NCI-H774 (cell line): ENCODE data around the gene SUPV3L1.
"Not testable (repeated sequence)": the region's sequence is repeated elsewhere in the genome, so short reads cannot be mapped to it uniquely, and the experiment has no call there.

Experiments
- DNase-seq: peaks from one replicate; lab custom pipeline; 2025; lab: John Stamatoyannopoulos, UW

Gene SUPV3L1

DNA sequence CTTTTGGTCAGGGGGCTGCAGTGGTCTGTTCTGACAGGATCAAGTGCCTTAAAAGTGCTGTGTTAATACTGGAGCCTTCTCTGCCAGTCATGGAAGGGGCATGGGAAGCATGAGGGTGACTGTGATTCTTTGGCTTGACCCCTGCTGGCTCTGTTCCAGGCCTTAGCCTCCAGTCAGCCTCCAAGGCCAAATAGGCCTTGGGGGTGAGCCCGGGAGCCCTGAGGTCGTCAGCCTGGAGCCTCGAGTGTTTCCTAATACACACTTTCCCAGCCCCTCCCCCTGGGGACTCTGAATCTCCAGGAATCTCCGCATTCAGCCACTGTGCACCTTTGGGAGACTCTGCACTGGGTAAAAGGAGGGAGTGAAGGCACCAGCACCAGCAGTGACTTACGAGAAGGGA lies 50.1 kb downstream of the SUPV3L1 start:
- no peak for DNase-seq

GRCh38 chr10:69232252-69232651 lies 52.2 kb downstream of the SUPV3L1 start:
- no peak for DNase-seq

DNA sequence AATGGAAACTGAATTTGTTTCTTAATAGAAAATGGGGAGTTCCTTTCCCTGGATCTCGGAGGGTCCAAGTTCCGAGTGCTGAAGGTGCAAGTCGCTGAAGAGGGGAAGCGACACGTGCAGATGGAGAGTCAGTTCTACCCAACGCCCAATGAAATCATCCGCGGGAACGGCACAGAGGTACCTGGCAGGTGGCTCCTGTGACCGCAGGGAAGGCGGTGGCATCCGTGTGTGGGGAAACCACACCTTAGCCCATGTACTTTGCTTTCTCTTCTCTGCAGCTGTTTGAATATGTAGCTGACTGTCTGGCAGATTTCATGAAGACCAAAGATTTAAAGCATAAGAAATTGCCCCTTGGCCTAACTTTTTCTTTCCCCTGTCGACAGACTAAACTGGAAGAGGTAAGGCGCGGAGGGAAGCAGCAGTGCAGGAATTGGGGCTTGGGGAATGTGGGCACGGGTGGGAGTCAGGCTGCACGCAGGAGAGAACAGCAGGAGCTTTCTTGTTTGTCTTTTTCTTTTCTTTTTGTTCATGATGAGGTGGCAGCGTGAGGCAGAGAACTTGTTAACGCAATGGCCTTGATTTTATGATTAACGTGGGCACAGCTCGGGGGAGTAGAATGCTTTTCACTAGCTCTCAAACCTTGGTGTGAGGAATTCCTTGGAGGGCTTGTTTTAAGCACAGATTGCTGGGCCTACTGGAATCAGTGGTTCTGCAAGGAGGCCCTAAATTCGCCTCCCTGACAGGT lies 52.9 kb downstream of the SUPV3L1 start:
- DNase-seq = no peak

- no peak for DNase-seq
These were observed 54.4 kb downstream of the SUPV3L1 start for GRCh38 chr10:69234447-69234846.

GRCh38 chr10:69237528-69238159 lies 57.6 kb downstream of the SUPV3L1 start:
- peak; percentile 52 for DNase-seq

DNA sequence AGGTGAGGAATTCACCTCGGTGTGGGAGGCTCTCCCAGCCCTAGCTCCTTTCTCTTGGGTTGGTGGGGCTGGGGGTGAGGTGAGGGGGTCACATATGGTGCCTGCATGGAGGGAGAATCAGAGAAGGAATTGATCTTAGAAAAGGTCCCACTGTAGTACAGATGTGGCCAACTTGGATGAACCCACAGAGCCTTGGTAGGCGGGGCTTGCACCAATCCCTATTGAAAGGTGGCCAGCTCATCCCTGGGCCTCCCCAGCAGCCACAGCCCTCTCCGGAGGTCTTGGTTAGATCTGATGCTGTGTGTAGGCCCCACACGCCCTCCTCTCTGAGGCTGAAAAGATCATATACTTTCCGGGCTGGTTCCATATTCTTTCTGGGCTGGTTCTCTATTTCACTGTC lies 59.1 kb downstream of the SUPV3L1 start:
- DNase-seq = no peak

- DNase-seq = no peak
These were observed 59.9 kb downstream of the SUPV3L1 start for GRCh38 chr10:69239816-69240434.

- no peak for DNase-seq
These were observed 60.4 kb downstream of the SUPV3L1 start for GRCh38 chr10:69240455-69240854.

DNA sequence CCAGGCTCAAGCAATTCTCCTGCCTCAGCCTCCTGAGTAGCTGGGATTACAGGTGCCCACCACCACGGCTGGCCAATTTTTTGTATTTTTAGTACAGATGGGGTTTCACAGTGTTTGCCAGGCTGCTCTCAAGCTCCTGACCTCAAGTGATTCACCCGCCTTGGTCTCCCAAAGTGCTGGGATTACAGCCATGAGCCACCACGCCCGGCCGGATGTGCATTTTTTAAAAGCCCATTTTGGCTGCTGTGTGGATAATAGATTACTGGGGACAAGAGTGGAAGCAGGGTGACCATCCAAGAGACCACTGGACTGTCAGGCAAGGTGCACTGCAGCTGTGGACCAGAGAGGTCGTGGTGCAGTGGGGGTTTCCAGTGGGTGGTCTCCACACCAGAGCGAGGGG lies 61.5 kb downstream of the SUPV3L1 start:
- no peak for DNase-seq

DNA sequence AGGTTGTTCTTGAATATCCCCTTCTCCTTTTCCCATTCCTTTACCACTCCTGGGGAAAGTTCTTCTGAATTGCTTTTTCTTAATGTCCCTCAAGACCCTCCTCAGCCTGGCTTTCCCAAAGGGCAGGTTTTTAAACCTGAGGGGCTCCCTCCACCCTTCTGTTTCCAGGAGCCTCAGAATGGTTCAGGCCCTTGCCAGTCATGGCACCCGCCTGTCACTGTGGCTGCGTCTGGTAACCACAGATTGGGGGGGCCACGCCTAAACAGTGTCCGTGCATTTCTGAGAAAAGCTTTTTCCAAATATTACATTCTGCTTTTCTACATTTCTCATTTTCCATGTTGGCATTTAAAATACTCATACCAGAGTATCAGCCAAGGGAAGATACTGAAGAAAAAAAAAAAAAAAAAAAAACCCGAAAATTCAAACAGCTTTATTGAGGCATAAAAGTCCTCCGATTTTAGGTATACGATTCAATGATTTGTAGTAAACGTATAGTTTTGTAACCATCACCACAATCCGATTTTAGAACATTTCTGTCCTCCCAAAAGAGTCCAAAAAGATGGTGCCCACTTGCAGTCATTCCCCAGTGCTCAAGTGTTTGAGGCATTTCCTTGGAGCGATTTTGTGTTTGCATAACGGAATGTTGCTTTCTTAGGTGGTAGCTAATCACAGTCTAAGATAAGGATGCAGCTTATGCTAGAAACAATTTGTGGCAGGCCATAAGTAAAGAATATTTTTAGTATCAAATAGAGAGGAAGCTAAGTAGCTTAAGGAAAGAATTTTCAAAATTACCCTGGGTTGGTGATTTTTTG lies 62.2 kb downstream of the SUPV3L1 start:
- DNase-seq = no peak

- no peak for DNase-seq
These were observed 62.8 kb downstream of the SUPV3L1 start for GRCh38 chr10:69242852-69243212.

DNA sequence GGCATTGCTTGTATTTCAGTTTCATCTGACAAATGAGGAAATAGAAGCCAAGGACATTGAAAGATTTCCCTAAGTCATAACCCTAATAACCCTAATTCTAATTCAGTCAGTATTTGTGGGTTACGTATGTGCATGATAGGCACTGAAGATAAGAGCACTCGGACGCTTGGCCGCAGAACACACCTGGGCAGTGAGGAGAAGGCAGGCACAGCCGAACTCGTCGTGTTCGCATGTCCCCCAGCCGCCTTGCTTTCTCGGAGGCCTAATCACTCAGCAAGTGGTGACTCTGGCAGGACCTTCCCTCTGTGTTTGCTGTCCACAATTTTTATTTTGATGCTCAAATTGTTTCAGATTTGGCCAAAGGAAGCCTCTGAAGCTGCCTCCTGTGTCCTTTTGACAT lies 63.8 kb downstream of the SUPV3L1 start:
- DNase-seq = no peak

DNA sequence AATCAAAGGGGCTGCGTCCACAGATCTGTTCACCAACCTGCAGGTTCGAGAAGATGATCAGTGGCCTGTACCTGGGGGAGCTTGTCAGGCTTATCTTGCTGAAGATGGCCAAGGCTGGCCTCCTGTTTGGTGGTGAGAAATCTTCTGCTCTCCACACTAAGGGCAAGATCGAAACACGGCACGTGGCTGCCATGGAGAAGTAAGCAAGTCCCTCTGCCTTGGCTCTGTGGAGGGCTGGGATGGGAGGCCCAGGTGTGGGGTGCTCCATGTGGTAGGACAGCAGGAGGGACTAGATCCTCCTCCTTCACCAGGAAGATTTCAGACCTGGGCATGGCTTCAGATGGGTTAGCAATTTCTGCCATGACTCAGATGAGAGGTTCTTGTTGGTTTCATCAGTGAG lies 66.0 kb downstream of the SUPV3L1 start:
- no peak for DNase-seq

- no peak for DNase-seq
These were observed 66.7 kb downstream of the SUPV3L1 start for GRCh38 chr10:69246581-69247312.

- DNase-seq = no peak
These were observed 67.3 kb downstream of the SUPV3L1 start for GRCh38 chr10:69247313-69247710.

DNA sequence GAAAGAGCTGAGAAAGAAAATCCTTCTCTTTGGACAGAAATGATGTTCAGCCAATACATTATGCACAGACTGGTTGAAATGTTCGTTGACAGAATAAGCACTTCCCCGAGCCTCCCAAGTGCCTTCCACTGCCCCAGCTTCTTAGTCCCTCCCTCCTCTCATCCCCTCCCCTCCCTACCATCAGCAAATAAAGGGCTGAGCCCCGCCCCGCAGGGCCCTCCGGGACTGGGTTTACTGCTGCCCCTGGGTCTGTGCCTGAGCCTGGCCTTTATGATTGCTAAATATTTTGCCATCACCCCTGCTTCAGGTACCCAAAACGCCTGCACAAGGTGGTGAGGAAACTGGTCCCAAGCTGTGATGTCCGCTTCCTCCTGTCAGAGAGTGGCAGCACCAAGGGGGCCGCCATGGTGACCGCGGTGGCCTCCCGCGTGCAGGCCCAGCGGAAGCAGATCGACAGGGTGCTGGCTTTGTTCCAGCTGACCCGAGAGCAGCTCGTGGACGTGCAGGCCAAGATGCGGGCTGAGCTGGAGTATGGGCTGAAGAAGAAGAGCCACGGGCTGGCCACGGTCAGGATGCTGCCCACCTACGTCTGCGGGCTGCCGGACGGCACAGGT lies 68.2 kb downstream of the SUPV3L1 start:
- no peak for DNase-seq

GRCh38 chr10:69250041-69250440 lies 70.0 kb downstream of the SUPV3L1 start:
- DNase-seq = no peak

DNA sequence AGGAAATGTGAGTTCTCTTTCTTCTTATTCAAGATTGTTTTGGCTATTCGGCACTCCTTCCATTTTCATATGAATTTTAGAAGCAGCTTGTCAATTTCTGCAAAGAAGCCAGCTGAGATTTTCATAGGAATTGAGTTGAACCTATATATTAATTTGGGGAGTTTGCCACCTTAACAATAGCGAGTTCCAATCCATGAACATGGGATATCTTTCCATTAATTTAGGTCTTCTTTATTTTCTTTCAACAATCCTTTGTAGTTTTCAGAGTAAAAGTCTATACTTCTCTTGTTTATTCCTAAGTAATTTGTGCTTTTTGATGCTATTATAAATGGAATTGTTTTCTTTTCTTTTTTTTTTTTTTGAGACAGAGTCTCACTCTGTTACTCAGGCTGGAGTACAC lies 71.4 kb downstream of the SUPV3L1 start:
- not testable (repeated sequence) for DNase-seq

DNA sequence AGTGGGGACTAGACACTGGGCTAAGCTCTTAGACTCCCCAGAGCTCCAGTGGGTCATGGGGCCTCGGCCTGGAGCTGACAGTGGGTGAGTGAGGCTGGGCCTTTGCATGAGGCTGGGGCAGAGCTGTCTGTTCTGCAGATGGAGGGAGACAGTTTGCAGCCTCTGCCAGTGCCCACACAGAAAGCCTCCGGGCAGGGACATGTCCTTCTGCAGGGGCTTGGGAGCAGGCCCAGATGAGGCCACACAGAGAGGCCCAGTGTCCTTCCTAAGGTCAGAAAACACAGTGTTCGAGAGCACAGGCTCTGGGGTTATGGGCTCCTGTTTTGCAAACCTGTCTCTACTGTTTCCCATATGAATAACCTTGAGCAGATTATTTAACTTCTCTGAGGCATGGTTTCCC lies 73.1 kb downstream of the SUPV3L1 start:
- DNase-seq = no peak

GRCh38 chr10:69254877-69255276 lies 74.8 kb downstream of the SUPV3L1 start:
- no peak for DNase-seq
